Adrenal gland (tissue), 5 donors: Measurements from ENCODE around the gene UPK3B.
"Not testable (repeated sequence)": the region's sequence is repeated elsewhere in the genome, so short reads cannot be mapped to it uniquely, and the experiment has no call there.

Experiments used
- CTCF ChIP-seq, 6 experiments: fragments of 450-650 bp in 4 of 6; fragments of 200-600 bp in 2 of 6; sonication (generic) in 1 of 6; IDR thresholded peaks; 1 replicate in 5 of 6; 2 replicates in 1 of 6; pipeline versions ENCODE4 v1.5.1 to v1.8.0; 2016 to 2021; ENCODE audit warnings: antibody characterized with exemption in 6 of 6, mild to moderate bottlenecking in 2 of 6, moderate library complexity in 1 of 6
- POLR2A ChIP-seq, 2 donors: fragments of 450-650 bp; IDR thresholded peaks; one replicate each; pipeline ENCODE4 v1.6.1; 2017; ENCODE audit warnings: antibody characterized with exemption in 2 of 2, mild to moderate bottlenecking in 2 of 2, moderate library complexity in 1 of 2
- donor health status: DM: no; HTN: no; CAD: no.

- not testable (repeated sequence) for TF ChIP-seq CTCF, POLR2A (IDR thresholded peaks at IDR 0.05)
Observed at GRCh38 chr7:76495717-76496116, 14.6 kb upstream of the UPK3B start.
